Measurements from ENCODE around the gene ABCF2.

- TF ChIP-seq USF2 (IDR thresholded peaks at IDR 0.05; ENCODE audit: borderline replicate concordance, low read depth, low read length) (no peak), CTCF (IDR thresholded peaks at IDR 0.05) (no peak)
Measured at GRCh38 chr7:151243408-151244195, 16.6 kb upstream of the ABCF2 start.

All from SK-N-SH (cell line).